HG03558 (cell line): ENCODE data around the gene AEBP2.
"Not testable (repeated sequence)": the region's sequence is repeated elsewhere in the genome, so short reads cannot be mapped to it uniquely, and the experiment has no call there.

Source experiments
- ATAC-seq: cut with Tn5 transposase; IDR thresholded peaks from one replicate; pipeline ENCODE4 v1.9.1; 2021; ENCODE audit warnings: moderate number of reproducible peaks; ENCODE audit not compliant: unreplicated experiment; ENCODE audit errors: extremely low read depth

AEBP2 gene

DNA sequence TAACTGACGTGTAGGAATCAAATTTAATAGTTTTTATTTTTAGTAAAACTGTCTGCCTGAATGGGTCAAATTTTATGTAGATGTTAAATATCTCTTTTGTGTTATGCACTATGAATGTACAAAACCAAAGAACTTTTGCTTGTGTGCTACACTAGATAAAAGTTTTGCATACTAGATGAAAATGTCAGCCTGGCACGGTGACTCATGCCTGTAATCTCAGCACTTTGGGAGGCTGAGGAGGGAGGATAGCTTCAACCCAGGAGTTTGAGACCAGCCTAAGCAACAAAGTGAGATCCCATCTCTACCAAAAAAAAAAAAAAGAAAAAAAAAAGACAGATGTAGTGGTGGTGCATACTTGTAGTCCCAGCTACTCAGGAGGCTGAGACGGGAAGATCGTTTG lies 11.1 kb downstream of the AEBP2 start:
- ATAC-seq, result no peak

DNA sequence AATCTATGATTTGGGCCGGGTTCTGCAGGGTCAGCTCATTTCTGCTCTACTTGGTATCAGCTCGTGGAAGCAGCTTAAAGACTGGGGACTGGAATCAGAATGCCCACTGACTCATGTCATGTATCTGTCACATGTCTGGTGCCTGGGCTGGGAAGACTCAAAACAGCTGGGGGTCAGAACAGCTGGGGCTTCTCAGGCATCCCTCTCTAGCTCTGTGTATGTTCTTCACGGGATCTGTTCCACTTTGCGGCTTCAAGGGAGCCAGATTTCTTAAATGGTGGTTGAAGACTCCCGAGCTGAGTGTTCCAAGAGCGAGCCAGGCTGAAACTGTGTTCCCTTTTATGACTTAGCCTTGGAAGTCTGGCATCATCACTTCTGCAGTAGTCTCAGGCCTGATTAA lies 11.9 kb downstream of the AEBP2 start:
- no peak for ATAC-seq

GRCh38 chr12:19453961-19454360 lies 14.7 kb downstream of the AEBP2 start:
- no peak for ATAC-seq

DNA sequence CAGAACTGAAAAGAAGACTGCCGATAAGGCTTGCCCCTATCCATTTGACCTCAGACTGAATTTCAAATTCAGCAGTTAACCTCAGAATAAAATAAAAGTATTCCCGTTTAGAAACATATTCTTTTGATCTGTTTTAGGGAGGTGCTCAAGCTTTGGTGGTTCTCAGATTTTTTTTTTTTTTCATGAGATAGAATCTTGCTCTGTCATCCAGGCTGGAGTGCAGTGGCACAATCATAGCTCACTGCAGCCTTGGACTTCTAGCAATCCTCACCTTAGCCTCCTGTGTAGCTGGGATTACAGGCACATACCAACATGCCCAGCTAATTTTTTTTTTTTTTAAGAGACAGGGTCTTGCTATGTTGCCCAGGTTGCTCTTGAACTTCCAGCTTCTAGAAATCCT lies 15.5 kb downstream of the AEBP2 start:
- ATAC-seq, result no peak

GRCh38 chr12:19456176-19456575 lies 16.9 kb downstream of the AEBP2 start:
- ATAC-seq, result no peak

DNA sequence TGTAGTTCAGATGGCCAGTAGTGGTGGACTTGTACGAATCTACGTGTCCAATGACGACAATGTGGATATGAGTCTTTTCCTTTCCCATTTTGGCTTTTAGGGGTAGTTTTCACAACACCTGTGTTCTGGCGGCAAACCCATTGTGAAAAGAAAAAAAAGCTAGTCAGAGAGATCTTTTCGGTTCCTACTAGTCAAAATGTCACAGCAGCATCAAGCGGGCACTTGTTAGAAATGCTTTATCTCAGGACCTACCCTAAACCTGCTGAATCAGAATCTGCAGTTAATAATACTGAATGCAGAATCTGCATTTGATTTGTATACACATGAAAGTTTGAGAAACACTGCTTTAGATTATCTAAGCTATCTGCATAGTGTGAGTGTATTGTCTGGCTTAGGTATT lies 18.3 kb downstream of the AEBP2 start:
- ATAC-seq, result no peak

- no peak for ATAC-seq
These were observed 19.4 kb downstream of the AEBP2 start for GRCh38 chr12:19458733-19459132.

- no peak for ATAC-seq
These were observed 22.7 kb downstream of the AEBP2 start for GRCh38 chr12:19461999-19462398.

GRCh38 chr12:19462406-19462805 lies 23.1 kb downstream of the AEBP2 start:
- ATAC-seq, result no peak

GRCh38 chr12:19464192-19464580 lies 24.9 kb downstream of the AEBP2 start:
- no peak for ATAC-seq

DNA sequence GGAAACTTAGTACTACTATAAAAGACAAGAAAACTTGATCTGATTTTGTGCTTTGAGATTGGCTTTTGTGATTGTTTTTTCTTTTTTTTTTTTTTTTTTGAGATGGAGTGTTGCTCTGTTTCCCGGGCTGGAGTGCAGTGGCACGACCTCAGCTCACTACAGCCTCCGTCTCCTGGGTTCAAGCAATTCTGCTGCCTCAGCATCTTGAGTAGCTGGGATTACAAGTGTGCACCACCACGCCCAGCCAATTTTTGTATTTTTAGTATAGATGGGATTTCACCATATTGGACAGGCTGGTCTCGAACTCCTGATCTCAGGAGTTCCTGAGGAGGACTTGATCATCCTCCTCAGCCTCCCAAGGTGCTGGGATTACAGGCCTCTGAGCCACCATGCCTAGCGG lies 26.4 kb downstream of the AEBP2 start:
- no peak for ATAC-seq

GRCh38 chr12:19474147-19474546 lies 34.9 kb downstream of the AEBP2 start:
- no peak for ATAC-seq

- ATAC-seq, result not testable (repeated sequence)
These were observed 36.7 kb downstream of the AEBP2 start for GRCh38 chr12:19475884-19476505.

DNA sequence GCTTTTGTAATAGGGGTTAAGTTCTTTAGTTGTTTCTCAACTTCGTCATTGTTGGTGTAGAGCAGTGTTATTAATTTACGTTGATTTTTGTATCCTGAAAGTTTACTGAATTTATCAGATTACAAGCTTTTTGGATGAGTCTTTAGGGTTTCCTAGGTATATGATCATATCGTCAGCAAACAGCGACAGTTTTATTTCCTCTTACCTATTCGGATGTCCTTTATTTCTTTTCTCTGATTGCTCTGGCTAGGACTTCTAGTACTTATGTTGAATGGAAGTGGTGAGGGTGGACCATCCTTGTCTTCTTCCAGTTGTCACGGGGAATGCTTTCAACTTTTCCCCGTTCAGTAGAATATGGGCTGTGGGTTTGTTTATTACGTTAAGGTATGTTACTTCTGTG lies 37.8 kb downstream of the AEBP2 start:
- ATAC-seq, result no peak

DNA sequence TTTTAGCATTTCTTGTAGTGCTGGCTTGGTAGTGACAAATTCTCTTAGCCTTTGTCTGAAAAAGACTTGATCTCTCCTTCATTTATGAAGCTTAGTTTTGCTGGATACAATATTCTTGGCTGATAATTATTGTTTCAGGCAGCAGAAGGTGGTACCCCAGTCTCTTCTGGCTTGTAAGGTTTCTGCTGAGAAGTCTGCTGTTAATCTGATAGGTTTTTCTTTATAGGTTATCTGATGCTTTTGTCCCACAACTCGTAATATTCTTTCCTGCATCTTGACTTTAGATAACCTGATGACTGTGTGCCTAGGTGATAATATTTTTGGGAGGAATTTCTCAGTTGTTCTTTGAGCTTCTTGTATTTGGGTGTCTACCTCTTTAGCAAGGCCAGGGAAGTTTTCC lies 41.2 kb downstream of the AEBP2 start:
- no peak for ATAC-seq

DNA sequence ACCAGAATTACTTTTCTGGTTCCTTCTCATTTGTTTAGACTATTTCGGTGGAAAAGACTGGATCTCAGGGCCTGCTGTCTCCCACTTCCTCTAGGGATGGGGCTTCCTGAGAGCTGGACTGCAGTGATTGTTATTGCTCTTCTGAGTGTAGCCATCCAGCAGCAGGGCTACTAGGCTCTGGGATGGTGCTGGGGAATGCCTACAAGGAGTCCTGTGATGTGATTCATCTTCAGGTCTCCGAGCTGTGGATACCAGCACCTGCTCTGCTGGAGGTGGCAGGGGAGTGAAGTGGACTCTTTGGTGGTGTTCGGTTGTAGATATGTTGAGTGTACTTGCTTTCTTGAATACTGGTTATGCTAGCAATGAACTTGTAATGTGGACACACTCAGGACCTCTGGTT lies 42.7 kb downstream of the AEBP2 start:
- no peak for ATAC-seq

GRCh38 chr12:19482551-19483109 lies 43.3 kb downstream of the AEBP2 start:
- peak; percentile 83 for ATAC-seq

GRCh38 chr12:19483727-19484126 lies 44.4 kb downstream of the AEBP2 start:
- no peak for ATAC-seq

- ATAC-seq, result no peak
These were observed 45.4 kb downstream of the AEBP2 start for GRCh38 chr12:19484738-19485137.

DNA sequence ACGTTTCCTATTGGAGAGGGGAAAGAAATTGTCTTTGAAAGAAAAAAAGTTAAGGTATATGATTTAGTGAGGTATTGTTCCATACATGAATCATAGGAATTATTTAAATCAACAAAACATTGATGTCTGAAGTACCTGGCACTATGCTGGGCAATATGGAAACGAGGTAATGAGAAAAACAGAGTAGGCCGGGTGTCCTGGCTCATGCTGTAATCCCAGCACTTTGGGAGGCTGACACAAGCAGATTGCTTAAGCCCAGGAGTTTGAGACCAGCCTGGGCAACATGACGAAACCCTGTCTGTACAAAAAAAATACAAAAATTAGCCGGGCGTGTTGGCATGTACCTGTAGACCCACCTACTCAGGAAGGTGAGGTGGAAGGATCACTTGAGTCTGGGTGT lies 45.9 kb downstream of the AEBP2 start:
- ATAC-seq, result no peak

- ATAC-seq, result no peak
These were observed 49.9 kb downstream of the AEBP2 start for GRCh38 chr12:19489168-19489567.

- no peak for ATAC-seq
These were observed 51.6 kb downstream of the AEBP2 start for GRCh38 chr12:19490908-19491307.

DNA sequence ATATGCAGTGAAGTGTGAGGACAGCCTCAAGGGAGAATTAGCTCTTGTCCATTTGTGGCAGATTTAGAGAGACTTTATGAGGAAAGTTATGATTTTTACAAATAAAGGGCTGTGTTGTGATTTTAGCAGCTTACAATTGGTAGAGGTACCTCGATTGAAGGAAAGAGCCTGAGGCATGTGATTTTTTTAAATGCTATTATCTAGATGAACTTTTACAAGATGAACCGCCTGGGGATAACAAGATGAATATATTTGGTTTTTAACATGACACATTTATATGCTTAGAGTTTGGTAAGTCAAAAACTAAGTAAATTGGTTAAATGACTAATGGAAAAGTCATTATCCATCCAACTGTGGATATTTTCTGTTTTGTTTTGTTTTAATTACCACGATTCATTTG lies 52.6 kb downstream of the AEBP2 start:
- ATAC-seq, result no peak
